Measurements from ENCODE around the gene VPS13A.

DNA sequence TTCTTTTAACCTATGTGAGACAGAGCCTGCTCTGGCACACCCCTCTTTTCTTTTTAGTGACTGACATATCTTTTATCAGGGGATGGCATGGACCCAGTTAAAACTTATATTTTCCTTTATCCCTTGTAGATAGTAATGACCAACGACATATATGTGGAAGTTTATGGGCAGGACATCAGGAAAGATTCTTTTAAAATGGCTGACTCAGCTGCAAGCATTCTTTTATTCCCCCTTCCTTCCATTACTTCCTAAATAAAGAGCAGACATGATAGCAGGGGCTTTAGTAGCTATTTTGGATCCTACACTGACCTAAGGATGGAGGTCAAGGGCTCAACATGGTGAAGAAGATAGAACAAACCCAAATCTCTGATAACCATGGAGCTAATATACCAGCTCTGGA lies 25.0 kb upstream of the VPS13A start:
- no peak for TF ChIP-seq POLR2A (IDR thresholded peaks at IDR 0.05; ENCODE audit: low read depth, low read length)
- TF ChIP-seq POLR2AphosphoS5 (IDR thresholded peaks at IDR 0.05; ENCODE audit: low read depth, low read length), result no peak
